HG03159 (cell line): Measurements from ENCODE around the gene KBTBD3.
"Not testable (repeated sequence)": the region's sequence is repeated elsewhere in the genome, so short reads cannot be mapped to it uniquely, and the experiment has no call there.

ENCODE experiments used
- ATAC-seq: cut with Tn5 transposase; IDR thresholded peaks from one replicate; pipeline ENCODE4 v1.9.1; 2021; ENCODE audit warnings: mild to moderate bottlenecking, moderate library complexity; ENCODE audit not compliant: unreplicated experiment

Gene KBTBD3

DNA sequence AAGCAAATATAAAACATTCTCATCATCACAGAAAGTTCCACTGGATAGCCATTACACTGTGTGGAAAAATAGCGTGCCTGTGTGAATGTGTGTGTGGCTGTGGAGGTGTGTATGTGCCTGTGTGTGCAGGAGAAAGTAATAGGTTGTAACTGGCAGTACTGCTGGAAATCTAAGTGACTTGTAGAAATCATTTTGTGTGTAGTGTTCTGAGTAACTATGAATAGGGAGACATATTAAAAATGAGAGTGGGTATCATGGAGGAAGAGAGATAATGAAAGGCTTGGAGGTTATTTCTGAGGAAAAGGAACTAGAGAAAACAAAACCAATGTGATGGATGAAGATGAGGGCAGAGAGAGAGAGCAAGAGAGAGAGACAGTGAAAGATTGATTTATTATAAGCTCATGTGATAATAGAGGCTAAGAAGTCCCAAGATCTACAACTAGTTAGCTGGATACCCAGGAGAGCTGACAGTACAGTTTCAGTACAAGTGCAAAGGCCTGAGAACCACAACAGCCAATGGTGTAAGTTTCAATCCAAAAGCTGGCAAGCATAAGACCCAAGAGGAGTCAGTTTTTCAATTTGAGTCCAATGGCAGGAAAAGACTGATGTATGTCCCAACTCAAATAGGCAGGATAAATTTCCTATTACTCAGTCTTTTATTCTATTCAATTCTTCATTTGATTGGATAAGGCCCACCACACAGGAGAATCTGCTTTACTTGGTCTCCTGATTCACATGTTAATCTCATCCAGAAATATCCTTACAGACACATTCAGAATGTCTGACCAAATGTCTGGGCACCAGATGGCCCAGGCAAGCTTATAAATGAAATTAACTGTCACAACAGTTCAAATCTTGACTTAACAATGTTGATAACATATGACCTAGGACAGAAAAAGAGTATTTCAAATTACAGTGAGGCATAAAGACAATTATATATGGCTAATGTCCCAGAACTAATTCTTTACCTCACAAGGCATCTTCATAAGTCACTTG is 14.9 kb downstream of the KBTBD3 start:
- no peak for ATAC-seq

DNA sequence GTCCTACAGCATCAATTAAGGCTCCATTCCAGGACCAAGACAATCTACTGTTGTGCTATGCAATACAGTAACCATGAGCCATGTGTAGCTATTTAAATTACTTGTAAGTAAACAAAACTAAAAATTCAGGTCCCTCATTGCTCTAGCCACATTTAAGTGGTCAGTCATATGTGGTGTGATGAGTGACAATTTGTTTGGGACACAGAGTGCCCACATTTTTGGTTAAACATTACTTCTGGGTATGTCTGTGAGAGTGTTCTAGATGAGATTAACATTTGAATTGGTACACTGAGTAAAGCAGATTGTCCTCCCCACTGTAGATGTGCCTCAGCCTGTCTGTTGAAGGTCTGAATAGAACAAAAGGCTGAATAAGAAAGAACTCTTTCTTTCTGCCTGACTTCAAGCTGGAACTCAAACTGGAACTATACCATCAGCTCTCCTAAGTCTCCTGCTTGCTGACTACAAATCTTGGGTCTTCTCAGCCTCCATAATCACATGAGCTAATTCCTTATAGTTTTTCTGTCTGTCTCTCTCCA is 15.8 kb downstream of the KBTBD3 start:
- ATAC-seq, result no peak

DNA sequence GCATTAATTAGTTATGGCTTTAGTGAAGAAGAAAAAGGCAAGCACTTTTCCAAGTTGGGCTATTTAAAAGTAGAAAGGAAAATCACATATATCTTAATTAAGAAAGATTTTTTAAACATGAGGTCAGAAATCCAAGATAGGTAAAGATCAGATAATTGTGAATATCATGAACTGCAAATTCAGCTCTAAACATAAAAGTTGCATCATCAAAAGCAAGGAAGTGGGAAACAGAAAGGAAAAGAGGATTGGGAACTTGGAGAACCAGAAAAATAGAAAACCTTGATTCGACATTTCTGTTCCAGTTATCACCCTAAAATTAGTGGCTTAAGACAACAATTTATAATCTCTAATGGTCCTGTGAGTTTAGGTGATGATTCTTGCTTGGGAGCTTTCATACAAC is 17.5 kb downstream of the KBTBD3 start:
- ATAC-seq, result no peak

DNA sequence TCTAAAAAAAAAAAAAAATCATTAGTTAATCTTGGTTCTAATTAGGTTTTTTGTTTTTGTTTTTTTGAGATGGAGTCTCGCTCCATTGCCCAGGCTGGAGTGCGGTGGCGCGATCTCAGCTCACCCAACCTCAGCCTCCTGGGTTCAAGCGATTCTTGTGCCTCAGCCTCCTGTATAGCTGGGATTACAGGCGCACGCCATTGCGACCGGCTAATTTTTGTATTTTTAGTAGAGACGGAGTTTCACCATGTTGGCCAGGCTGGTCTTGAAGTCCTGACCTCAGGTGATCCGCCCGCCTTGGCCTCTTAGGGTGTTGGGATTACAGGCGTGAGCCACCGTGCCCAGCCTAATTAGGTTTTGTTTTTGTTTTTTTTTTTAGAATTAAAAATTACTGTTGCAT is 18.8 kb downstream of the KBTBD3 start:
- not testable (repeated sequence) for ATAC-seq

DNA sequence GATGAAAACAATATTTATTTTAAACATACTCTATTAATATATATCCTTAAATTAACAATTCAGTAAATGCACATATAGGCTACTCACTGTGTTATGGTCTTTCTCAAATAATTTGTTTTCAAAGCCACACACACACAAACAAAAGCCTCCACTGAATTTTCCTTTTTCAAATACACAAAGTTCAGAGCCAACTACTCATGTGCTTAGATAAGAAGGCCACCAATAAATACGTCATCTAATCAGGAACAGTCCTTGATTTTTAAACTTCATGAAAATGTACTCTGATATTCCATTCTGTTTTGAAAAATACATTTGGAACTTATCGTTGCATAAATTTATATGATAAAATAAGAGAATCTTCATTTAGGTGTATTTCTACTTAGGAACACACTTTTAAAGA is 26.0 kb downstream of the KBTBD3 start:
- no peak for ATAC-seq

DNA sequence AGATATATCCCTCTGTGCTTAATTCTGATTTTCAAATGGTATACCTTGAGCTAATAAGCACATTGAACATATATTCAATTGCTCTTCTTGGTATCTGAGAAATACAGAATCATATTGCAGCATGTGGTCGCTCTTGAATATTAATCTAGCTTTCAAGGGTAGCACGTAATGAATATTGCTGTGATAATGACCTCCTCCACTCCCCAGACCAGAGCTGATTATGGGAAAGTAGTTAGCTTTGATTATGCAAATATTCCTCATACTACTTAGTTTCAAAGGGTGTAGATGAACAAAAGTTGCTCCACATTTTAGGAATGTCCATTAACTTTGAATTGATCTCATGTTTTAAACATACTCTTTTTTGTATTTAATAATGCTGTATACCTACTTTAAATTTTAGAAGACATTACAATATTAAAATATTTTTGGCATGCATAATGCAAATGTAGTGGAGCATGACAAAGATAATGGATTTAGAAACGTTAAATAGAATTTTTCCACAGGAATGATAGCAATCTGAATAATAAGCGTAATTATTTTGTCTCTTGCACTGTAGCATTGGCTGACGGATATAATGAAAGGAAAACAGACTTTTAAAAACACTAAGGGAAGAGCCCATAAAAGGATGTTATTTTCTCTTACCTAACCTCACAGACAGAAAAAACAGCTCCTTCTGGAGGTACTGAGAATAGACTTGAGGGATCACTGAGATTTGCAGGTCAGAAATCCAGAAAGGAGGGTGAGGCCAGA is 27.2 kb downstream of the KBTBD3 start:
- no peak for ATAC-seq

DNA sequence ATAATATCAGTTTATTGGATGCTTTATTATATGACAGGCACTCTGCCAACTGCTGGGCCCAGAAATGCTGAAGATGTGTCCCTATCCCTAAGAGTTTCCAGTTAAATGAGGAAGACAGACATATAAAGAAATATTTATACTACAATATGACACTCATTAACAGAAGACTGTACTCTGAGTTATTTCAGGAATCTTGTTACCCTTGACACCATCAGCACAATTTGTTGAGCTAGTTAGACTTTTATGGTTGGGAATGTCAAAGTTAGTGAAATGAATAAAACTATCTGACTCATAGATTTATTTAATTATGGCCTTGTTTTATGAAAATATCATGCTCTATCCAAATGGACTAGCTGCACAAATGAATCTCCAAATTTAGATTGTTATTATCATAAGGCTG is 29.5 kb downstream of the KBTBD3 start:
- ATAC-seq, result no peak

DNA sequence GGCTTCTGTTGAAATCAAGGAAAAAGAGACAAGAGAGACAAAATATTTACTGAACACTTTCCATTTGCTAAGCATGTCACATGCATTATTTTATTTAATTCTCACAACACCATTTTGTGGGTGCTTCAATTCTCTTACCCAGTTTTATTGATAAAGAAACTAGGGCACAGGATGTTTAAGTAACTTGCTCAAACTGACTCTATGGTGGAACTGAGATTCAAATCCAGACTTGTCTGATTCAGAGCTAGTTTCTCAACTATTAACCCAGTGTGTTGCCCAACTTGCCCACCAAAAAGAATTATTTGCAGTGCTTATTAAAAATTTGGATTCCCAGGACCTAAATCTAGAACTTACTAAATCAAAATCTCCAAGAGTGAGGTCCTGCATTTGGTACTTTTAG is 33.6 kb downstream of the KBTBD3 start:
- ATAC-seq, result no peak

DNA sequence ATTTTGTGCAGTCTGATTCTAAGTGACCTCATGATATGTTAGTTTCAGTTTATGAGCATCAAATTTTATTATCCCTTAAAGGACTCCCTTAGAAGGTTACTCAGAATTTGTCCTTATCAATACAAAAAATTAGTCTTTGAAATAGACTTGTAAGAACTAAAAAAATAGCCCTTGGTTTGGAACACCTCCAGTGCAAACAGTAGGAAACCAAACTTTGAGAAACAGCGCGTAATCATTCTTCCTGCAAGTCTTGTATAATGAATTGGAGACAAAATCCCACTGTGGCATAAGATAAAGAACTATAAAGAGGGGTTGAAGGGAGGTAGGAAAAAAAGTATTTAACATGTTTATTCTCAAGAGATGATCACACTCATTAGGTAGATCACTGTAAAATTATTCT is 44.3 kb downstream of the KBTBD3 start:
- no peak for ATAC-seq

DNA sequence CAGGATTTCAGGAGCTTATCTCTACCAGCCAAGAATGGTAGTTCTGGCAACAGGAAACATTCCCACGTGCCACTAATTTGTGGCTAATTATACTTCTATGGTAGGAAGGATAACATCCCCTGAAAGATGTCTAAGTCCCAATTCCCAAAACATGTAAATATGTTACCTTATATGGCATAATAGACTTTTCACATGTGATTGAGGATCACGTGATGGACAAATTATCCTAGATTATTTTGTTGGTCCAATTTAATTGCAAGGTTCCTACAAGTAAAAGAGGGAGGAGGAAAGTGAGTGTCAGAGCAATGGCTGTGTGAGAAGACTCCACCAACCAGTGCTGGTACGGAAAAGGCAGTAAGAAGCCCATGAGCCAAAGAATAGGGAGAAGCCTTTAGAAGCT is 45.2 kb downstream of the KBTBD3 start:
- no peak for ATAC-seq

DNA sequence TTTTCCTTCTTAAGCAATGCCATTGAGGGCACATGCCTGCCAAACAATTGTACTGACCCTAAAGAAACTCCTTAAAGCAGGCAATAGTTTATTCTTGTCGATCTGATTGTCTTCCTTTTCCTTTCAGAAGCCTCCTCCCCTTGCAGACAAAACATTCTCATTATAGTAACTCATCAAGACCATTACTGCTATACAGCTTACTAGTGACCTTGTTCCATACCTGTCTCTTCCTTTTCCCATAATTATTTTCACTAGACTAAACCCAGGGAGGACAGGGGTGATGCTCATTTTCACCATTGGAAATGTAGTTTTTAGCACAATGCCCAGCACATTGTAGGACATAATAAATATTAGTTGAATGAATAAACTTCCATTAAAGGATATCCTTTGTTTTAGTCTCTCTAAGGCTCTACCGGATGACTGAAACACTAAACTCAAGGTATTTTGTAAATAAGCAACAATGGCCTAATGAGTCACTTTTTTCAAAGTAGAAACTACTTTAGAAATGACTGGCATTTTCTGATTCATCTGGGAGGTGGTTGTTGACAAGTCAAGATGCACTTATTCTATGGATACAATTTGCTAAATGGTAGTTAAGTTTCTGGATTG is 45.8 kb downstream of the KBTBD3 start:
- no peak for ATAC-seq

DNA sequence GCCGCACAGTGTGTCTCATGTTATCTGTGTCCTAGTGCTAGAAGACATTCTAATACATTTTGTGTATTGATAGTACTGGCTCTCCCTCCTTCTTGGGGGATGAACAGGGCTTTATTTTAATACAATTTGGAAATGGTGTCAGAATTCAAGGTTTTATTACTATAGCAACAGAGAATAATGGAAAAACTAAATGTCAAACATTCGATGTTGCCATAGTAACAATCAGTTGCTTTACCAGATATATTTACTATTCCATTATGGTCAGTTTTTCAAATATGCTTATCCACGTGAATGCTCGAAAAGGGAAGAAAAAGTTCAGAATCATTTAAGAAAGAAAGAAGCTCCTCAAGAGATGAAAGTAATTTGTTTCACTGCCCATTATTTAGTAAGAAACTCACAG is 46.5 kb downstream of the KBTBD3 start:
- ATAC-seq, result no peak

DNA sequence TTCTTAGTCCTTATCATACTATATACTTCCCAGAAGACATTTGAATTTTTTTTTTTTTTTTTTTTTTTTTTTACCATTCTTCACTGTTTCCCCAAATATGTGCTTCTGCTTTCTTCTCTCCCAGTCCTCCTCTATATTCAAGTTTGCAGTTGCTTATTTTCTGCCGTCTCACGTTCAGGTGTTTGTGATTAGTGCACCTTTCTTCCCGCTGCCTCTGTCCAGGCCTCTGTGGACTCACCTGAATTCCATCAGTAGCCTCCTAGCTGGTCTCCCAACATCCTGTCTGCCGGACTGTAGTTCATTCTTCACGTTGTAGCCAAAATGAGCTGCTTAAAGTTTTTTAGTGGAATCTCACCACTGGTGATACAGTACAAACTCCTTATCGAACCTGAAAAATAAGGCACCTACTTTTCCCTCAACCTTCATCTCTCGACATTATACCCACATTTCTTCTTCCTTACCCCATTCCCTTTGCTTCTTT is 54.3 kb downstream of the KBTBD3 start:
- no peak for ATAC-seq

DNA sequence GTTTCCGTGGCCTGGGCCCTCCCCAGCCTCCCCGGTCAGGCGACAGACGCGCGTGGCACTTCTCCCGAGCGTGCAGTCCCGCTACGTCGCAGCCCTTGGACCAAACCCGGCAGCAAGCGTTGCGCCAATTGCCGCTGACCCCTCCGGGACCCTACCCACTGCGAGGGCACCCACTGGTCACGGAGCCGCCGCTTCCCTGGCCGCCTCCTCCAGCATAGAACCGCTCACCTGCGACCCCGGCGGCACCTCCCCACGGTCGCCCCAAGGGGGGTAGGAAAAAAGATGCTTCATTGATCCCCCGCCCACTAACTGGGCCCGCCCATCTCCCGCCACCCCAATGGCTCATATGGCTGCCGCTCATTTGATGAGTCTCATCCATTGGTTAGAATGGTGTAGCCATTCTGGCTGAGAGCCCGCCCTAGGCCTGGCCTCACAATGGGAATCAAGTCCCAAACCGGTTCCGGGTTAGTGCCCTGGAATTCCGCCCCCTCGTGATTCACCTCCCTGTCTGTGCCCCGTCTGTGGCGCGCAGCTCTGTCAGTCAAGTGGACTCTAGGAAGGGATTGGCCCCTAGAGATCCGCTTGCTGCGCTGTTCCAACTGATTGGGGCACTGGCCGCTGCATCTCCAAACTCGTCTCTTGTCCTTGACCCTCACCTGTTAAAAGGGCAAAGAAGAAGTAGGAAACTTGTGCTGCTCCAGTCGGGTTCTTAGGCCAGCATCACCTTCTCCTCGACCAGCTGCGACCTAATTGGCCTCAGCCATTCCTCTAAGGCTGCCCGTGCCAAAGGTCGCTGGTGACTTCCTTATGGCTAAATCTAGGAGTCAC is 55.0 kb downstream of the KBTBD3 start, which contains the start of gene MSANTD4:
Gene MSANTD4, minus strand, starts transcription at position 274 of the 828 bp plus-strand sequence. CDS start 11,323 bp downstream, outside the sequence.
- ATAC-seq, result peak; percentile 97

DNA sequence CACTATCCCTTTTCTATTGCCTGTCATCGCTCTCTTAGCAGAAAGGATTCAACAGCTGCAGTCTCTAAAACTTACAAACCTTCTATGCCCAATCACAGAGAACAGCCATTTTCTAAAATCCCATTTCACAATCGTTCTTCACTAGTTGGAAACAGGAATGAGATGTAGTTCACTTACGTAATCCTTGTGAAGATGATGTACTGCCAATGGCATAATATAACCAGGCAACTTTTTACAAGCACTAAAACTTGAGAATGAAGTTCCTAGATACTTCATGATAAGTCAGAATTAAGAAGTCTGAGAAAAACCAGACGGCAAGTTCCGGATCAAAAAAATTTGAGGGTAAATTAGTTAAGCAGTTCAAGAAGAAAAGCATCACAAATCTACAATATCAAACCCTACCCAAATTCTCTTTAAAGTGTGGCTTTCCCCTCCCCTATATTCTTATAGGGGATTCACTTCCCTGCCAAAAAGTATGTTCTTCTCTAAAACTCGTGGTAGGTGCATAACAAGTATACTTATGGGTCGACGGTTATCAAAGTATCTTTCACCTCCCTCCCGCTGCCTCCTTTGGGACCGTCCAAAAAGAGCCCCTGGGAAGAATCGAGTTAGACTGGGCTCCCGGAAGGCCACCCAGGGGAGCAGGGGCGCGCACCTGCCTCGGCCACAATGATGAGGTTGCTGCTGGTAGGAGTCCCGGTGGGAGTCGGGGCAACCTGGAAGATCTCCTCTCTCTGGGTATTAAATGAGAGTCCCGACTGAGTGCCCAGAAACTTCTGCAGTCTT is 55.8 kb downstream of the KBTBD3 start:
- ATAC-seq, result peak; percentile 13

DNA sequence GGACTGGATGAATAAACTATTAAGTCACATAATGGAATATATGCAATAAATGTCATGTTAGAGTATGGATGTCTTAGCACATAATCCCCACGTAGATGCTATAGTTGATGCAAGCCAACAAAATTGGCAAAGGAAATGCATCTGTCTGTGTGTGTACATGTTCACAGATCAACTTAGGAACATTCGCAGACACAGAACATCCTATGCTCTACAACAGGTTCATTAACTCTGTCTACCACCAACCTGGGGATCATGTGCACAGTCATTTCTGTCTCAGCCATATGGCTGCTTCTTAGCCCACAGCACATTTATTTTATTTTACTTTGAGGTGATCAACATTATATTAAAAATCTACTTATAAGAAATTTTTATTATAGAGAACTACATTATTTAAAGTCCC is 60.1 kb downstream of the KBTBD3 start:
- no peak for ATAC-seq

DNA sequence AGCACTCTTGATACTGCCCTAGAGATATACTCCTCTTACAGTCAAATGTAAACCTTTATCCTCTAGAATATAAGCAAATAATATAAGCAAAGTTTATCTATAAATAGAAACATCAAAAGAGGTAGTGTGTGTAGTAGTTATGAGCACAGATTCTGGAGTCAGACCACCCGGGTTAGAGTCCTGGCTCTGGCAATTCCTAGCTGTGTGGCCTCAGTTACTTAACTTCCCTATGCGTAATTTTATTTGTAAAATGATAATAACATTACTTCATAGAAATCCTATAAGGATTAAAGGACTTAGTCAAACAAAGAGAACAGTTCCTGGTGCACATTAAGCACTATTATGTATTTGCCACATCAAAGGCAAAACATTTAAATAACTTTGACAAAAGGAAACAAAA is 62.1 kb downstream of the KBTBD3 start:
- no peak for ATAC-seq

DNA sequence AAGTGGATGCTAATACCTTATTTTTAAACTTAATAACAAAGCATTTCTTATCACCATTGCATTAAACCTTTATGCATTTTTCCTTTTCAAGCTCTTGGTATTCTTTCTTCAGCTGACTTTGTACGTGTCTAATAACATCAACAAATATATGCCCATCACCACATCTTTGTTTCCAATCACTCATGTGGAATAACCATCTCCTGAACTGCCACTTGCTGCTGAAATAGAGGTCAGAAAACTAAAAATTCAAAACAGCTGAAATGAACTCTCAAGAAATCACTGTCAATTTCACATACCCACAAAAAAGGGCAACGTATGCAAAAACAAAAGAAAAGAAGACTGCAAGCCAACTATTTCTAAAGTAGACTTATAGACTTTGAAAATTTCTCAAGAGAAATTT is 62.5 kb downstream of the KBTBD3 start:
- no peak for ATAC-seq

DNA sequence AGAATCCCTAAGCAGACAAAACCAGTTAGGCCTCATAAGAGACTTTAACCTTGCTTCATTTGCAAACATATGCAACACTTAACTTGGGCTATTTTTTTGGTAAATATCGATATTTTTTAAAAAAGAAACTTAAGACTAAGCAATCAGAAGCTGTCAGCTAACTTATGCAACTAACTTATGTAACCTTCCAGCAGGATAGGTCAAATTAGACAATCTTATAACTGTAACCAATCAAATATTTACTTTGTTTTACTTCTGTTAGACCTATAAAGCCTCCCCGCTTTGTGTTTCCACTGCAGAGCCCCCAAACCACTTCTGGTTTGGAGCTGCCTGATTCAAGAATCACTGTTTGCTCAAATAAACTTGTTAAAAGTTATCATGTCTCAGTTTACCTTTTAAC is 63.1 kb downstream of the KBTBD3 start:
- no peak for ATAC-seq
